ACC112 (cell line): ENCODE measurements around the gene HSH2D.
A peak's percentile ranks its signal among the peaks of the same experiment; 100 is the strongest.

Experiments used
- H2AFZ ChIP-seq: fragments of 200-600 bp; sonication (generic); one replicate; pipeline ENCODE4 v1.6.0; 2017; ENCODE audit warnings: antibody characterized with exemption, low read length; ENCODE audit not compliant: unreplicated experiment
- H3K27ac ChIP-seq: fragments of 200-600 bp; sonication (generic); 2 replicates; pipeline ENCODE4 v1.5.1; 2014; ENCODE audit warnings: low read depth, mild to moderate bottlenecking, antibody characterized with exemption, low read length, moderate library complexity
- H3K27me3 ChIP-seq: fragments of 200-600 bp; sonication (generic); 2 replicates; pipeline ENCODE4 v1.6.1; 2014; ENCODE audit warnings: mild to moderate bottlenecking, antibody characterized with exemption, low read length, moderate library complexity, mixed read lengths; ENCODE audit not compliant: insufficient read depth
- H3K36me3 ChIP-seq: fragments of 200-600 bp; sonication (generic); 2 replicates; pipeline ENCODE4 v1.6.1; 2016; ENCODE audit warnings: mild to moderate bottlenecking, antibody characterized with exemption, low read length, moderate library complexity, mixed read lengths; ENCODE audit not compliant: insufficient read depth
- H3K4me1 ChIP-seq: fragments of 200-600 bp; sonication (generic); one replicate; pipeline ENCODE4 v1.6.1; 2016; ENCODE audit warnings: low read length, mixed read lengths; ENCODE audit not compliant: insufficient read depth, unreplicated experiment, control insufficient read depth
- H3K4me3 ChIP-seq: fragments of 200-600 bp; sonication (generic); 2 replicates; pipeline ENCODE4 v1.5.1; 2014; ENCODE audit warnings: mild to moderate bottlenecking, low read depth, low read length
- H3K79me2 ChIP-seq: fragments of 200-600 bp; sonication (generic); one replicate; pipeline ENCODE4 v1.6.0; 2016; ENCODE audit warnings: low read length; ENCODE audit not compliant: control insufficient read depth, unreplicated experiment, insufficient read depth

HSH2D gene

GRCh38 chr19:16180611-16181010, 37.1 kb downstream of the HSH2D start:
- H3K27me3 ChIP-seq = no peaks in the 10 kb centered on the region
- H3K4me1 ChIP-seq = peaks cover 6% of the 10 kb centered on the region
- peaks cover 3% of the 10 kb centered on the region for H3K79me2 ChIP-seq
- H3K36me3 ChIP-seq = no peaks in the 10 kb centered on the region
- no peak overlapping the region for H3K27ac ChIP-seq
- no peak overlapping the region for H3K4me3 ChIP-seq
- no peak overlapping the region for H2AFZ ChIP-seq

GRCh38 chr19:16184665-16185122, 41.2 kb downstream of the HSH2D start:
- no peaks in the 10 kb centered on the region for H3K27me3 ChIP-seq
- peaks cover 26% of the 10 kb centered on the region for H3K79me2 ChIP-seq
- H3K4me1 ChIP-seq = peaks cover 6% of the 10 kb centered on the region
- no peak overlapping the region for H2AFZ ChIP-seq
- H3K36me3 ChIP-seq = 0 out of 2 replicates have a peak, but pooled peaks cover 5% of the 10 kb centered on the region
- no peak overlapping the region for H3K27ac ChIP-seq
- peak overlapping the region; percentile 92 for H3K4me3 ChIP-seq

- Histone ChIP-seq H3K79me2 (peaks cover 26% of the 10 kb centered on the region), H3K4me3 (peak within 1 kb of the TSS; percentile 92), H3K4me1 (peaks cover 6% of the 10 kb centered on the region), H3K27me3 (no peaks in the 10 kb centered on the region), H2AFZ (peak within 1 kb of the TSS; percentile 18), H3K36me3 (0 out of 2 replicates have a peak, but pooled peaks cover 5% of the 10 kb centered on the region), H3K27ac (peak within 1 kb of the TSS; percentile 31; the same call in 1 of the 2 replicates)
Observed at GRCh38 chr19:16185123-16185767, 41.8 kb downstream of the HSH2D start, which contains the start of gene FAM32A. Gene FAM32A, plus strand, starts transcription at chr19:16185410. Its CDS starts 33 bp downstream, at chr19:16185443.

DNA sequence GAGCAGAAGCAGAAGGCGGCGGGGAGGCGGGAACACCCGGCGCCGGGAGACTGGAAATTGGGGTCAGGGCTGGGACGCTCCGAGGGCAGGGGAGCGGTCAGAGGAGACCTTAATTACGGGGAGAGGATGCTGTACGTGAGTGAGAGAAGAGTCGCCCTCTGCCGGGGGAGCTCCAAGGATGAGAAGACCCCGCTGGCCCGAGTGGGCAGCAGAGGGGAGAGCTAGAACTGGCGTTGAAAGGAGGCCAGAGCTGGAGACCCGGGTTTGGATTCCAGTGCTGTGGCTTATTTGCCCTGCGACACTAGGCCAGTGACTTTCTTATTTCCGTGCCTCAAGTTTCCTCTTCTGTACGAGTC, 42.3 kb downstream of the HSH2D start:
- Histone ChIP-seq H3K4me1 (peaks cover 2% of the 10 kb centered on the region), H3K4me3 (peak overlapping the region; percentile 92), H3K27me3 (no peaks in the 10 kb centered on the region), H2AFZ (no peak overlapping the region), H3K27ac (peak overlapping the region; percentile 31; the same call in 1 of the 2 replicates), H3K79me2 (peaks cover 26% of the 10 kb centered on the region), H3K36me3 (0 out of 2 replicates have a peak, but pooled peaks cover 5% of the 10 kb centered on the region)

GRCh38 chr19:16188521-16188920, 45.0 kb downstream of the HSH2D start:
- no peaks in the 10 kb centered on the region for H3K27me3 ChIP-seq
- H3K27ac ChIP-seq = no peak overlapping the region
- H3K36me3 ChIP-seq = 0 out of 2 replicates have a peak, but pooled peaks cover 5% of the 10 kb centered on the region
- peaks cover 26% of the 10 kb centered on the region for H3K79me2 ChIP-seq
- H3K4me1 ChIP-seq = no peaks in the 10 kb centered on the region
- no peak overlapping the region for H2AFZ ChIP-seq
- no peak overlapping the region for H3K4me3 ChIP-seq

DNA sequence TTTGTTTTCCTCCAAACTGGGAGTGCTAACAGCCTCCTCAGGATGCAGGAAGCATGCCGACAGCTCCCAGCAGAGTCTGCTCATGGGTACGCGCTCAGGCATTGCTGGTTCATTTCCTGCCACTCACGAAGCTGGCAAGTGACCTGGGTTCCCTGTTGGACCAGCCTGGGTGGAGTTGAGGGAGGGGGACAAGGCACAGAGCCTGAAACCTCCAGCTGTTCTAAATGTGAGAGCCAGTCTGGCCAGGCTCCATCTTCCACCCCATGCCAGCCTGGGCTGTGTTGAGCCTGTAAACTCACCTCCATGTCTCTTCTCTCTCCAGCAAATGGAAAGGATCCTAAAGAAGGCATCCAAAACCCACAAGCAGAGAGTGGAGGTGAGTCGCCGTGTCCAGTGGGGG, 46.7 kb downstream of the HSH2D start:
- Histone ChIP-seq H3K36me3 (0 out of 2 replicates have a peak, but pooled peaks cover 5% of the 10 kb centered on the region), H3K4me3 (no peak overlapping the region), H3K79me2 (peaks cover 26% of the 10 kb centered on the region), H3K27ac (no peak overlapping the region), H3K4me1 (no peaks in the 10 kb centered on the region), H3K27me3 (no peaks in the 10 kb centered on the region), H2AFZ (no peak overlapping the region)

DNA sequence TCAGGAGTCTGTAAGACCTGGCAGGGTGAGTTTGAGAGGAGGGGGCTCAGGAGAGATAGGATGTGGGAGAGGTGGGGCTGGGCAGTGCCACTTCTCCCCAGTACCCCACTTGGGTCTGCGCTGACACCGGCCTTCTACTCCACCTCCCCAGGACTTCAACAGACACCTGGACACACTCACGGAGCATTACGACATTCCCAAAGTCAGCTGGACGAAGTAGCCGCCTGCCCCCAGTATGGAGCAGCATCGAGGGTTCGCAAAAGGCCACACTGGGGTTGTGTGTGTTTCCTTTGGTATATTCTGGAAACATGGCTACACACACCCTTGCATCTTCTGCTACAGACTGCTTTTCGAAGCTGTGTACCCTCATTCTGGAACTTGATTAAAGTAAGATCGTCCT, 47.3 kb downstream of the HSH2D start:
- Histone ChIP-seq H2AFZ (no peak overlapping the region), H3K27ac (no peak overlapping the region), H3K79me2 (peaks cover 21% of the 10 kb centered on the region), H3K4me1 (peaks cover under 1% of the 10 kb centered on the region), H3K27me3 (no peaks in the 10 kb centered on the region), H3K36me3 (0 out of 2 replicates have a peak, but pooled peaks cover 5% of the 10 kb centered on the region), H3K4me3 (no peak overlapping the region)

DNA sequence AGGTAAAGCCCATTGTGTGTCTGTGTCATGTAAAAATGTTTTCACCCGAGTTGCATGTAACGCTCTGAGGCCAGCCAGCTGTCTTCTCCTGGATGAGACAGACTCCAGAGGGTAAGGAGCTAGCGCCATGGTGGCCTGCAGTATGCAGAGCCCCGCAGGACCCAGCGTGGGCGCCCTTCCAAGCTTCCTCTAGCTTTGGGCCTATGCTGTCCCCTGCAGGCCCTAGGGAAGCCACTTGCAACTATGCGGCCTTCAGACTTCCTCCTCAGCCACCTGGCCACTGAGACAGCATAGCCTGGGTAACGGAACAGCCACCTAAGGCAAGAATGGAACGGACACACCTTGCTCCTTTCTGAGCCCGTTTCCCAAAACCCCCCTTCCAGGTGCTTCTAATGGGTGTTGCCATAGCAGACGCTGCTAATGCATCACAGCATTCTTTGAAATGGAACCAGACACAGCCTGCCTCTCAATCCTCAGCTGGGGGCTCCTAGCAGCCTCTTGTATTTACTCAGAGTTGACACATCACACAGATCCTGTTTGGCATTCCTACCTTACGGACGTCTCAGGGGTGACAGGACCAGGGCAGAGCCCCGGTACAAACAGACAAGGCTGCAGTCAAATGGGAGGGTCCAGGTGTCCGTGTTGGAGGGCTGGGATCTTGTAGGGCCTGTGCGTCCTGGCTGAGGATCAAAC, 47.9 kb downstream of the HSH2D start:
- H3K36me3 ChIP-seq = 0 out of 2 replicates have a peak, but pooled peaks cover 5% of the 10 kb centered on the region
- peaks cover 15% of the 10 kb centered on the region for H3K79me2 ChIP-seq
- H3K27me3 ChIP-seq = no peaks in the 10 kb centered on the region
- H3K27ac ChIP-seq = no peak overlapping the region
- H3K4me1 ChIP-seq = peaks cover 7% of the 10 kb centered on the region
- H2AFZ ChIP-seq = no peak overlapping the region
- H3K4me3 ChIP-seq = no peak overlapping the region

- no peaks in the 10 kb centered on the region for H3K27me3 ChIP-seq
- peaks cover 12% of the 10 kb centered on the region for H3K4me1 ChIP-seq
- peaks cover 9% of the 10 kb centered on the region for H3K79me2 ChIP-seq
- no peak overlapping the region for H2AFZ ChIP-seq
- H3K4me3 ChIP-seq = no peak overlapping the region
- H3K27ac ChIP-seq = no peak overlapping the region
- no peaks in the 10 kb centered on the region for H3K36me3 ChIP-seq
Observed at GRCh38 chr19:16193466-16193865, 50.0 kb downstream of the HSH2D start.

DNA sequence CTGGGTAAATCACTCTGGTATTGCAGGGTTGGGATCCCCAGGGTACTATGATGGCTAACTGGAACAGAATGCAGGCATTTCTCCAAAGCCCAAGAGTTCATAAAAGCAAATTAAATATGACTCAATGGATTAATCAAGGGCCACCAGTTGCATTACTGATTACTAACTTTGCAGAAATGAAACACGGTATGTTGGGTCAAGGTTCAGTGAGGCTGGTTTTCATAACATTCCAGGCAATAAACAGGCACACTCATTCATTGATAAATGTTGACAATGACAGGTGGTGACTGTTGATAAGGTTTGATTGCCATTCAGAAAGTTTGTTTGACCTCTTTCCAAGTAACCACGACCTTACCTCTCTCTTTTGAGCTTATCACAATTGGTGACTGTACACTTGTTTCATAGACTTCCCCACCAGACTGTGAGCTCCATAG, 53.7 kb downstream of the HSH2D start:
- Histone ChIP-seq H3K4me3 (peak overlapping the region; percentile 91), H2AFZ (no peak overlapping the region), H3K27ac (peak overlapping the region; percentile 95), H3K79me2 (peaks cover 41% of the 10 kb centered on the region), H3K36me3 (no peaks in the 10 kb centered on the region), H3K4me1 (peaks cover 24% of the 10 kb centered on the region), H3K27me3 (no peaks in the 10 kb centered on the region)
